ENCODE data around the gene ITIH5.

The ITIH5 gene

DNA sequence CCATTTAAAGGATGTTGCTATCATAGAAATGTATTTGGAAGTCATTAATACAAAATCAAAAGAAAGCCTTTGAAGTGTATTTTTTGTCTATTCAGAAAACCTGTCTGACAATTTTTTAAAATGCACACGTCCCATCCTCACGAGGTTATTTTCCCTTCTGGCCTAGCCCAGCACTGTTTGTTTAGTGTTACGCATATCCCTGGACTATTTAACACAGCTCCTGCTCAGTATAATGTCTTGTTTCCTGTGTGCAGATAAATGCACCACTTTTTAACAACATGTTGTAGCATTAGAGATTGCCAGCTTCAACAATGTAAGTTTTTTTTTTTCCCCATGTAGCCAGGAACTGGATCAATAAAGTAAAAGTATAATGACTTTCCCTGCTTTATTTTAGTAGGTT lies 153.3 kb downstream of the ITIH5 start:
- no peak for DNase-seq

DNA sequence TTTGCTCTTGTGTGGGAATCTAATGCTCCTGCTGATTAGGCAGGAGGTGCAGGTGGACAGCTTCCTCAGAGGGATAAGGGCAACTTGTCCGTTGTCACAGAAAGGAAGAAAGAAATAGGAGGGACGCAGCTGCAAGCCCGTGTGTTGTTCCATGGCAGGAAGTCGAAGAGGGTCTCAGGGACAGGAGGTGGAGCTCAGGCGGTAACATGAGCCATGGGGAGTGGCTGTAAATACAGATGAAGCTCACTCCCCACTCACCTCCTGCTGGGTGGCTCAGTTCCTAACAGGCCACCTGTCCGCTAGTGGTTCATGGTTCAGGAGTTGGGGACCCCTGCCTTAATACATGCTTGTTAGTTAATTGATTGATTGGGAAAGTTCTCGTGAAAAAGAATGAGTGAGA lies 154.3 kb downstream of the ITIH5 start:
- DNase-seq, result no peak

DNA sequence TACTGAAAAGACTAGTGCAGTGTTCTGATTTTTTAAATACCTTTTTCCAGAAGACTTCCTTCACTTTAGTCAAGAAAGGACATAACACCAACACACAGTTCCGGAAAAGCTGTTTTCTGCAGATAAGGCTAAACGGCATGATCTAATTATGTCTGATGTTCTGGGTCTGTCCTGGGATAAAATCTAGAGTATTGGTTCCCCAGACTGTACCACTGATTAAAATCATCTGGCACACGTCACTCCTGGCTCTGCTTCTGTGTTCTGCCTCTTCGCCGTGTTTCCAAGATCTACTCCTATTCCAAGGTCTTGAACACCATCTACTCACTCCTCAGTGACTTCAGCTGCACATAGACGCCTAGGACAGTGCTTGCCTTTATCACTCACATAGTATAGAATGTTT lies 155.2 kb downstream of the ITIH5 start:
- no peak for DNase-seq

Data from activated naive CD4-positive, alpha-beta T cell (primary cell).